AG04450 (cell line): ENCODE results near the gene MB. TPM values are rescaled to one million over a fixed set of nuclear protein-coding genes. Genes with fewer than 3 reads are reported as not detected.

Experiments used
- CTCF ChIA-PET: fragments of 300-600, 350-600 bp; formaldehyde crosslinking; extraction: SDS; loops from one replicate; lab custom pipeline; 2022; ENCODE audit warnings: antibody characterized with exemption, inconsistent platforms; lab: Charles Lee
- POLR2A ChIA-PET: fragments of 350-600 bp; formaldehyde crosslinking; extraction: SDS; loops from one replicate; lab custom pipeline; 2021; ENCODE audit warnings: antibody characterized with exemption, inconsistent platforms; lab: Yijun Ruan, JAX
- DNase-seq: peaks from one replicate; pipeline ENCODE4 v3.0.0-alpha.2; 2011; ENCODE audit warnings: low read depth, low spot score
- H3K27ac ChIP-seq: one replicate; pipeline ENCODE4 v1.5.1; 2012; ENCODE audit warnings: low read depth, low read length, control low read depth
- H3K27me3 ChIP-seq: one replicate; pipeline ENCODE4 v1.6.0; 2012; ENCODE audit warnings: low read length; ENCODE audit not compliant: control insufficient read depth, insufficient read depth
- H3K4me3 ChIP-seq: 2 replicates; pipeline ENCODE4 v1.5.1; 2011; ENCODE audit warnings: mild to moderate bottlenecking, low read depth, low read length, control low read depth
- H3K9me3 ChIP-seq: 2 replicates; pipeline ENCODE4 v1.5.1; 2012; ENCODE audit warnings: low read length; ENCODE audit not compliant: control insufficient read depth, insufficient read depth
- CTCF ChIP-seq: IDR thresholded peaks from 2 replicates; pipeline ENCODE4 v1.5.1; 2011; ENCODE audit warnings: low read depth, low read length, control low read depth, inconsistent platforms
- polyA plus RNA-seq: library from polyadenylated mRNA; depleted of rRNA; stranded (reverse); fragments of >200 nt; gene quantifications from 2 replicates; pipeline ENCODE4 v1.2.3, GENCODE V29; 2011

MB gene
- polyA plus RNA-seq, 1 experiment: not detected

GRCh38 chr22:35564975-35565867 lies 51.9 kb downstream of the MB start:
- no peak for DNase-seq
- CTCF ChIA-PET: interaction anchor here (0.7 to 2.3 kb wide), 4 partner anchors 16 to 214 kb away, joined by 3 to 8 read pairs (median 5); no protein-coding TSS in a partner anchor
- H3K4me3 ChIP-seq: no peak overlapping the region
- no peaks in the 10 kb centered on the region for H3K9me3 ChIP-seq
- POLR2A ChIA-PET: interaction anchor here (0.6 to 1.0 kb wide), 2 partner anchors 87 to 214 kb away, joined by 3 to 4 read pairs; no protein-coding TSS in a partner anchor
- H3K27ac ChIP-seq: no peak overlapping the region
- TF ChIP-seq CTCF: peak; percentile 31
- no peaks in the 10 kb centered on the region for H3K27me3 ChIP-seq

GRCh38 chr22:35563211-35563610 lies 53.9 kb downstream of the MB start:
- Histone ChIP-seq H3K4me3 (no peak overlapping the region), H3K27me3 (no peaks in the 10 kb centered on the region), H3K27ac (no peak overlapping the region), H3K9me3 (peaks cover 6% of the 10 kb centered on the region; the same call in 1 of the 2 replicates)
- ChIA-PET POLR2A (no interaction called here), CTCF (interaction anchor here (0.5 to 2.3 kb wide), 4 partner anchors 18 to 212 kb away, joined by 5 to 8 read pairs (median 6); no protein-coding TSS in a partner anchor)
- no peak for TF ChIP-seq CTCF
- DNase-seq: no peak

GRCh38 chr22:35561796-35562526 lies 55.2 kb downstream of the MB start:
- H3K27ac ChIP-seq: no peak overlapping the region
- DNase-seq: peak; percentile 38
- peaks cover 3% of the 10 kb centered on the region for H3K27me3 ChIP-seq
- POLR2A ChIA-PET: no interaction called here
- no peak for TF ChIP-seq CTCF
- H3K4me3 ChIP-seq: no peak overlapping the region
- peaks cover 6% of the 10 kb centered on the region; the same call in 1 of the 2 replicates for H3K9me3 ChIP-seq
- CTCF ChIA-PET: interaction anchor here (0.5 to 0.7 kb wide), 2 partner anchors 93 to 211 kb away, joined by 3 read pairs; no protein-coding TSS in a partner anchor

GRCh38 chr22:35560824-35561223 lies 56.3 kb downstream of the MB start:
- TF ChIP-seq CTCF: no peak
- Histone ChIP-seq H3K27ac (no peak overlapping the region), H3K27me3 (peaks cover 3% of the 10 kb centered on the region), H3K4me3 (no peak overlapping the region), H3K9me3 (peaks cover 6% of the 10 kb centered on the region; the same call in 1 of the 2 replicates)
- POLR2A ChIA-PET: no interaction called here
- DNase-seq: no peak
- CTCF ChIA-PET: interaction anchor here (0.6 to 0.8 kb wide), 3 partner anchors 8 to 210 kb away, joined by 3 to 7 read pairs (median 3); no protein-coding TSS in a partner anchor
